NCI-H187 treated with DMSO at 0.1 percent for 48 hours (cell line): ENCODE data around the gene BLOC1S3.

Source experiments
- DNase-seq: peaks from one replicate; lab custom pipeline; 2025; lab: John Stamatoyannopoulos, UW

The BLOC1S3 gene

GRCh38 chr19:45161738-45162607, 16.6 kb upstream of the BLOC1S3 start:
- DNase-seq: no peak

- no peak for DNase-seq
These were observed 15.9 kb upstream of the BLOC1S3 start for GRCh38 chr19:45162608-45163143.

GRCh38 chr19:45163156-45163555, 15.4 kb upstream of the BLOC1S3 start:
- no peak for DNase-seq

- DNase-seq: no peak
These were observed 14.7 kb upstream of the BLOC1S3 start for GRCh38 chr19:45163751-45164460.

- no peak for DNase-seq
These were observed 13.8 kb upstream of the BLOC1S3 start for GRCh38 chr19:45164577-45165335.

GRCh38 chr19:45166723-45167252, 11.8 kb upstream of the BLOC1S3 start:
- peak; percentile 37 for DNase-seq

GRCh38 chr19:45168767-45169351, 9.7 kb upstream of the BLOC1S3 start:
- DNase-seq: no peak

- DNase-seq: no peak
These were observed 9.0 kb upstream of the BLOC1S3 start for GRCh38 chr19:45169602-45170001.

GRCh38 chr19:45170146-45171106, 8.2 kb upstream of the BLOC1S3 start:
- DNase-seq: no peak

GRCh38 chr19:45171211-45171623, 7.4 kb upstream of the BLOC1S3 start:
- no peak for DNase-seq

- DNase-seq: no peak
These were observed 6.4 kb upstream of the BLOC1S3 start for GRCh38 chr19:45172173-45172572.

GRCh38 chr19:45172611-45173208, 5.9 kb upstream of the BLOC1S3 start:
- DNase-seq: no peak

GRCh38 chr19:45173816-45174215, 4.8 kb upstream of the BLOC1S3 start:
- no peak for DNase-seq

GRCh38 chr19:45175515-45176345, 2.9 kb upstream of the BLOC1S3 start:
- peak; percentile 36 for DNase-seq

- DNase-seq: no peak
These were observed 745 bp upstream of the BLOC1S3 start, which contains the start of gene TRAPPC6A for GRCh38 chr19:45177817-45178261. Gene TRAPPC6A (minus strand): TSS chr19:45178237. CDS start chr19:45178218, 19 bp downstream.

GRCh38 chr19:45179072-45179891, 698 bp downstream of the BLOC1S3 start:
- DNase-seq: no peak

- DNase-seq: no peak
These were observed 1.3 kb downstream of the BLOC1S3 start for GRCh38 chr19:45179892-45180370.

- DNase-seq: no peak
These were observed 2.4 kb downstream of the BLOC1S3 start for GRCh38 chr19:45180936-45181335.
